Central memory CD8-positive, alpha-beta T cell (primary cell): ENCODE measurements around the gene EVC.
A peak's percentile ranks its signal among the peaks of the same experiment; 100 is the strongest.

ENCODE experiments used
- ATAC-seq: fragments of 150-1000 bp; cut with Tn5 transposase; replicated peaks from 2 replicates; pipeline ENCODE4 v1.10.0; 2022; ENCODE audit warnings: mild to moderate bottlenecking, moderate FRiP score, moderate number of reproducible peaks; ENCODE audit not compliant: poor library complexity, severe bottlenecking; ENCODE audit errors: extremely low read depth
- DNase-seq, 2 donors: peaks; one replicate each; pipeline ENCODE4 v3.0.0; 2021; ENCODE audit warnings: low spot score in 2 of 2
- H3K27ac Mint-ChIP-seq: one replicate; pipeline ENCODE4 v1.8.0; 2022; ENCODE audit warnings: low read depth, mild to moderate bottlenecking, moderate library complexity, mixed read lengths
- H3K27me3 Mint-ChIP-seq: one replicate; pipeline ENCODE4 v1.8.0; 2022; ENCODE audit warnings: mixed read lengths
- H3K36me3 Mint-ChIP-seq: one replicate; pipeline ENCODE4 v1.8.0; 2022; ENCODE audit warnings: mild to moderate bottlenecking, moderate library complexity, mixed read lengths; ENCODE audit not compliant: insufficient read depth
- H3K4me1 Mint-ChIP-seq: one replicate; pipeline ENCODE4 v1.8.0; 2022; ENCODE audit warnings: mixed read lengths
- H3K4me3 Mint-ChIP-seq: one replicate; pipeline ENCODE4 v1.8.0; 2022; ENCODE audit warnings: mild to moderate bottlenecking, moderate library complexity, mixed read lengths
- H3K9me3 Mint-ChIP-seq: one replicate; pipeline ENCODE4 v1.8.0; 2022; ENCODE audit warnings: mixed read lengths

EVC gene

DNA sequence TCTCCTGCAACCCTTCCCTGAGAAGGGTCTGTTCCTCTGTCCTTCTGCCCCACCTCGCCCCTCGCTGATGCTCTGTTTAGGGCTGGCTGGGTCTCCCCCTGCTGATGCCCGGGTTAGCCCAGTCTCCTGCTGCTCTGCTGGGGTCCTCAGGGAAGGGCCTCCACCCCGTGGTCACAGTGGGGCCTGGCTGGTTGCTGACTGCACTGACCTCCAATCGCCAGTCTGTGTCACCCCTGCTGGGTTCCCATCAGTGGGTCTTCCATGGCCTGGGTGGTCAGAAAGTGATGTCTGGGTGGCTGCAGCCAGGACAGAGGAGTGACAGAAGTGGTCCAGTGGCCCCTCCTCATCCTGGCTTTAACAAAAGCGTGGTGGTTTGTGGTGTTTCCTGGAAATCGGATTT lies 44.7 kb downstream of the EVC start:
- DNase-seq (no peak), ATAC-seq (no peak)
- peaks cover 2% of the 10 kb centered on the region for H3K36me3 Mint-ChIP-seq
- no peaks in the 10 kb centered on the region for H3K9me3 Mint-ChIP-seq
- H3K27ac Mint-ChIP-seq, result peak overlapping the region; percentile 55
- H3K4me3 Mint-ChIP-seq, result no peak overlapping the region
- no peaks in the 10 kb centered on the region for H3K27me3 Mint-ChIP-seq
- H3K4me1 Mint-ChIP-seq, result no peaks in the 10 kb centered on the region

DNA sequence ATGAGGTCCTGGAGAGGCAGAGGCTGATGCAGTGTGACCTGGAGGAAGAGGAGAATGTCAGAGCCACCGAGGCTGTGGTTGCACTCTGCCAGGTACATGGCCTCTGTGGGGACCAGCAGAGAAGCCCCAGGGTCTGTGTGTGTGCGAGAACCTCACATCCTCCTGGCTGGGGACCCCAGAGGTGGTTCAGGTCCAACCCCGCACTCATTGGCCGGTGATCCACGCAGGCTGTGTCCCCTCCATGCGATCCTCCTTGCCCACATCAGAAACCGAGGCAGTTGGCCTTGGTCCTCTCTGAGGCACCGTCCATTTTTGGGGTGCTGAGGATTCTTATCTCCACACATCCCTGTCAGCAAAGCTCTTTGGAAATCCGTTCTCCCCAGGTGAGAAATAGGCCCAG lies 45.3 kb downstream of the EVC start:
- Mint-ChIP-seq H3K4me1 (no peaks in the 10 kb centered on the region), H3K9me3 (no peaks in the 10 kb centered on the region), H3K27ac (no peak overlapping the region), H3K36me3 (peaks cover 2% of the 10 kb centered on the region), H3K27me3 (no peaks in the 10 kb centered on the region), H3K4me3 (no peak overlapping the region)
- no peak for DNase-seq
- no peak for ATAC-seq

DNA sequence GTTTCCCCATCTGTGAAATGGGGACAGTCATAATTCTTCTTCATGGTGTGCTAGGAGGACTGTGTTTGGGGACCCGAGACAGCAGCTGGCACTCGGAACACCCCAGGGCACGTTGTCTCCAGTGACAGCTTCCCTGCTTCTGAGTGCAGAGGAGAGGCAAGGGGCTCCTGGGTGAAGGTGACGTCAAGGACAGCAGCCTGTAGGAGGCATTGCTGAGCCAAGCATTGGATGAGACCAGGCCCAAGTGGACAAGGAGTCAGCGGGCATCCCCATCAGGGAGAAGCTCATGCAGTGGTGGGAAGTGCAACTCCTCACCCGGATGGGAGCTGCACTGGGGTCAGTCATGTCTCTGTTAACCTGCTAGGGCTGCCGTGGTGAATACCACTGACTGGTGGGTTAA lies 46.1 kb downstream of the EVC start:
- no peak overlapping the region for H3K27ac Mint-ChIP-seq
- H3K36me3 Mint-ChIP-seq, result peaks cover 2% of the 10 kb centered on the region
- no peaks in the 10 kb centered on the region for H3K9me3 Mint-ChIP-seq
- no peaks in the 10 kb centered on the region for H3K27me3 Mint-ChIP-seq
- no peaks in the 10 kb centered on the region for H3K4me1 Mint-ChIP-seq
- no peak for ATAC-seq
- H3K4me3 Mint-ChIP-seq, result no peak overlapping the region
- no peak for DNase-seq

DNA sequence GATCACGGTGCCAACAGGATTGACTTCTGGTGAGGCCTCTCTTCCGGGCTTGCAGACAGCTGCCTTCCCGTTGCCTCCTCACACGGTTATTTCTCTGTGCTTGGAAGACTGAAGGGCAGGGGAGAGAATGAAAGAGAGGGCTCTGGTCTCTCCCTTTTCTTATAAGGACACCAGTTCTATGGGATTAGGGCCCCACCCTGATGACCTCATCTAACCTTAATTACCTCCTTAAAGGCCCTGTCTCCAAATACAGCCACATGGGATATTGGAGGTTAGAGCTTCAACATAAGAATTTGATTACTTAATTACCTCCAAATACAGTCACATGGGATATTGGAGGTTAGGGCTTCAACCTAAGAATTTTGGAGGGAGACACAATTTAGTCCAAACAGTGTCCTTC lies 46.5 kb downstream of the EVC start:
- no peak for DNase-seq
- no peaks in the 10 kb centered on the region for H3K9me3 Mint-ChIP-seq
- H3K4me3 Mint-ChIP-seq, result no peak overlapping the region
- peaks cover 2% of the 10 kb centered on the region for H3K36me3 Mint-ChIP-seq
- ATAC-seq, result no peak
- H3K27me3 Mint-ChIP-seq, result no peaks in the 10 kb centered on the region
- H3K4me1 Mint-ChIP-seq, result no peaks in the 10 kb centered on the region
- no peak overlapping the region for H3K27ac Mint-ChIP-seq

DNA sequence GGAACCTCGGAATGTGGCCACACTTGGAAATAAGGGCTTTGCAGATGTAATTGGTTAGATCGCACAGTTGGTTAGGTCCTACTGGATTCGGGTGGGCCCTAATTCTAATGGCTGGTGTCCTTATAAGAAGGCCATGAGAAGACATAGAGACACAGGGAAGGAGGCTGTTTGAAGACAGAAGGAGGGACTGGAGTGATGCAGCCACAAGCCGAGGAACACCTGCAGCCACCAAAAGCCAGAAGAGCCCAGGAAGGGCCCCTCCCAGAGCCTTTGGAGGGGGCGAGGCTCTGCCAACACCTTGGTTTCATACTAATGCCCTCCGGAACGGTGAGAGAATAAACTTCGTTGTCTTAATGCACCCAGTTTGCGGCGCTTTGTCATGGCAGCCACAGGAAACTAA lies 47.0 kb downstream of the EVC start:
- no peak overlapping the region for H3K27ac Mint-ChIP-seq

DNA sequence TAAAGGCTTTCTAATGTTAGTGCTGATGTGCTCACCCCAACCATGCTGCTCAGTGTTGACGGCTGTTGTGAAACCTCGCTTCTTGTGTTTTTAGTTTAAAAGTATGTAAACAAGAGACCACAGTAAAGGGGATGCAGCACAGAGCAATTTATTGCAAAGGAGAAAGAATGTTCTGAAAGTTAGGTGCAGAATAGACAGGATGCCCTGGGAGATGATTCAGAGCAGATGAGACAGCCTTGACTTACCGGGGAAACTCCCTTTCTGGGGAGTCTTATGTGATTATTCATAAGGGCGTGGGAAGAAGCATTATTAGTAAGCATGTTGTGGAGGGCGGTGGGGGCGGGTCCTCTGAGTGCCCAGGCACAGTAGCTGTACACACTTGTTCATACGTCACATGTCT lies 47.7 kb downstream of the EVC start:
- ATAC-seq (peak; percentile 36), DNase-seq (no peak)
- H3K9me3 Mint-ChIP-seq, result no peaks in the 10 kb centered on the region
- no peaks in the 10 kb centered on the region for H3K4me1 Mint-ChIP-seq
- no peak overlapping the region for H3K4me3 Mint-ChIP-seq
- H3K27ac Mint-ChIP-seq, result no peak overlapping the region
- no peaks in the 10 kb centered on the region for H3K27me3 Mint-ChIP-seq
- peaks cover 2% of the 10 kb centered on the region for H3K36me3 Mint-ChIP-seq

More for the DNA sequence above, 47.0 kb downstream of the EVC start:
- no peaks in the 10 kb centered on the region for H3K4me1 Mint-ChIP-seq
- no peaks in the 10 kb centered on the region for H3K9me3 Mint-ChIP-seq
- ATAC-seq (no peak), DNase-seq (no peak)
- peaks cover 2% of the 10 kb centered on the region for H3K36me3 Mint-ChIP-seq
- H3K4me3 Mint-ChIP-seq, result no peak overlapping the region
- H3K27me3 Mint-ChIP-seq, result no peaks in the 10 kb centered on the region

DNA sequence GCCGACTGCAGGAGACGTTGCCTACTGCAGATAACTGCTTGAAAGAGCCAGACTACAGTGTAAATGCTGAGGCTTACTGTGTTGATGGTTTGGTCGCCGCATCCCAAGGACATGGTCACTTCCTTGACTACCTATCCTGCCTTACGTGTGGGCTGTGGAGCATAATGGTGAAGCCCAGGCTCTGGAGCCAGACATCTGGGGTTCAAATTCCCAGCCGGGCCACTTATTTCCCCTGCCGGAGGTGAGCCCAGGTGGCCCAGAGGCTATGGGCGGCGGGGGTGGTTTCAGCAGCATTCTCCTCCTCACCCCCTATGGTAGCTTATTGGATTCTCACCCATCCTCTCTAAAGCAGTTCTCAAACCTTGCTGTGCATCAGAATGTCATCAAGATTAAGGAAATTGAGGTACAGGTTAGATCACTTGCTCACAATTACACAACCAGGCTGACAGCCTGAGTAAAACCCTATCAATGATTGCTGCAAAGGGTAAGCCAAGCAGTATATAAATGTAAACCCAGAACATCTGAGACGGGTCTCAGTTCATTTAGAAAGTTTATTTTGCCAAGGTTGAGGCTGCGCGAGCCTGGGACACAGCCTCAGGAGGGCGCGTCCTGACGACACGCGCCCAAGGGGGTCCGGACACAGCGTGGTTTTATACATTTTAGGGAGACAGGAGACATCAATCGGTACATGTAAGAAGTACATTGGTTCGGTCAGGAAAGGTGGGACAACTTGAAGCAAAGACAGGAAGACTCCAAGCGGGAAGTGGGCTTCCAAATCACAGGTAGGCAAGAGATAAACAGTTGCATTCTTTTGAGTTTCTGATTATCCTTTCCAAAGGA lies 48.5 kb downstream of the EVC start:
- H3K4me1 Mint-ChIP-seq, result no peaks in the 10 kb centered on the region
- DNase-seq (no peak), ATAC-seq (no peak)
- H3K27me3 Mint-ChIP-seq, result no peaks in the 10 kb centered on the region
- peaks cover 2% of the 10 kb centered on the region for H3K36me3 Mint-ChIP-seq
- no peak overlapping the region for H3K4me3 Mint-ChIP-seq
- H3K9me3 Mint-ChIP-seq, result no peaks in the 10 kb centered on the region
- no peak overlapping the region for H3K27ac Mint-ChIP-seq

DNA sequence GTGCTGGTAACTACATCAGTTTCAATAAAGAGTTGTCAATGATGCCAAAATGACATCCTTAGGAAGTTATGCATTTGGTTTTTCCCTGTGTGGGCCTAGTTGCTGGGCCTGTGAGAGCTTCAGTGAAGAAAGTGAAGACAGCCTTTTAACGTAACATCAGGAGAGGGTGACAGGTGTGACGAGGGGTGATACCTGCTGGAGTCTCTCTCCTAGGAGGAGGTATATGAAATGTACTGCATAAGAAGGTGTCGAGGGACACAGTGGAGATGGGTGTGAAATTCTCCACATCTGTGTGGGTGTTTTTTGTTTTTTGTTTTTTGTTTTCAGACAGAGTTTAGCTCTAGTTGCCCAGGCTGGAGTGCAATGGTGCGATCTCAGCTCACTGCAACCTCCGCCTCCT lies 49.2 kb downstream of the EVC start:
- H3K27ac Mint-ChIP-seq, result no peak overlapping the region
- DNase-seq, result no peak
- H3K4me3 Mint-ChIP-seq, result no peak overlapping the region
- peaks cover 2% of the 10 kb centered on the region for H3K36me3 Mint-ChIP-seq
- H3K27me3 Mint-ChIP-seq, result no peaks in the 10 kb centered on the region
- no peaks in the 10 kb centered on the region for H3K9me3 Mint-ChIP-seq
- H3K4me1 Mint-ChIP-seq, result no peaks in the 10 kb centered on the region
- ATAC-seq, result no peak

DNA sequence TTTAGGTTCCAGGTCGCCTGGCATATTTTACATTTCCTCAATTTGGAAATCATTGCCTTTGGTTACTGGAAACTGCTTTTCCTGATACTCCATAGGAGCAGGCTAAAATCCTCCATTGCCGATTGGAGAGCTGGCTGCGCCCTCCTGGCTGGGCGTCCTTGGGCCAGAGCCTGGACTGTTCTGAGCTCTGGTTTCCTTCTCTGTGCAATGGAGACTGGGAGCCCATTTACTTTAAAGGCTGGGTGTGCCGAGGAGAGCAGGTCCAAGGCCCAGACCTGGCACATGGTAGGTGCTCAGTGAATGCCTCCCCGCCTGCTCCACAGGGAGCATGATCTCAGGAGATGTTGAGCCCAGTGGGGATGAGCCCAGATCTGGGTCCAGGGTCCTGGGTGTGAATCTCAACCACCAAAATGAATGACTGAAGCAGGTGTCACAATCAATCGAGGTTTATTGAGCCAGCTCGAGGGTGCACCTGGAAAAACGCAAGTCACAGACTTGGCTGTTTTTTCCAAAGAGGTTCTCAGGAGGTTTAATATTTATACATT lies 50.0 kb downstream of the EVC start:
- Mint-ChIP-seq H3K9me3 (no peaks in the 10 kb centered on the region), H3K27me3 (no peaks in the 10 kb centered on the region), H3K36me3 (peaks cover 2% of the 10 kb centered on the region), H3K4me3 (no peak overlapping the region), H3K4me1 (no peaks in the 10 kb centered on the region), H3K27ac (no peak overlapping the region)
- no peak for DNase-seq
- ATAC-seq, result no peak

DNA sequence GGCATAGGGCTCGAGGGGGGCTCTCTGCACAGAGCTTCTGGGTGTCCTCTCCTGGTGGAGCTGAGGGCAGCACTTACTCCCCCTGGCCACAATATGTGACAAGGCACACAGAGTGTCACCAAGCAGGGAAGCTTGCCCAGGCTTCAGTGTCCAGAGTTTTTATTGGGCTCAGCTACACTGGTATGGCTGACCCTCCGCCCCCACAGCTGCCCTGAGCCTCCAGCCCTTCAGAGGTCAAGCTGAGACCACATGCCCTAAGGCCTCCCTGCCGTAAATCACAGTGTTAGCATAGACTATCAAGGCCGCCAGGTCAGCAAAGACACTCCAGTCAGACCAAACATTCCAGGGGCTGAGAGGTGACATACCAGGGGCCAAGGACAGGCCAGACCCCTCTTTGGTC lies 59.0 kb downstream of the EVC start:
- Mint-ChIP-seq H3K9me3 (no peaks in the 10 kb centered on the region), H3K27me3 (no peaks in the 10 kb centered on the region), H3K4me3 (no peak overlapping the region), H3K4me1 (no peaks in the 10 kb centered on the region), H3K36me3 (no peaks in the 10 kb centered on the region), H3K27ac (no peak overlapping the region)
- ATAC-seq (no peak), DNase-seq (peak in 1 of 2 donors; percentile 2)

DNA sequence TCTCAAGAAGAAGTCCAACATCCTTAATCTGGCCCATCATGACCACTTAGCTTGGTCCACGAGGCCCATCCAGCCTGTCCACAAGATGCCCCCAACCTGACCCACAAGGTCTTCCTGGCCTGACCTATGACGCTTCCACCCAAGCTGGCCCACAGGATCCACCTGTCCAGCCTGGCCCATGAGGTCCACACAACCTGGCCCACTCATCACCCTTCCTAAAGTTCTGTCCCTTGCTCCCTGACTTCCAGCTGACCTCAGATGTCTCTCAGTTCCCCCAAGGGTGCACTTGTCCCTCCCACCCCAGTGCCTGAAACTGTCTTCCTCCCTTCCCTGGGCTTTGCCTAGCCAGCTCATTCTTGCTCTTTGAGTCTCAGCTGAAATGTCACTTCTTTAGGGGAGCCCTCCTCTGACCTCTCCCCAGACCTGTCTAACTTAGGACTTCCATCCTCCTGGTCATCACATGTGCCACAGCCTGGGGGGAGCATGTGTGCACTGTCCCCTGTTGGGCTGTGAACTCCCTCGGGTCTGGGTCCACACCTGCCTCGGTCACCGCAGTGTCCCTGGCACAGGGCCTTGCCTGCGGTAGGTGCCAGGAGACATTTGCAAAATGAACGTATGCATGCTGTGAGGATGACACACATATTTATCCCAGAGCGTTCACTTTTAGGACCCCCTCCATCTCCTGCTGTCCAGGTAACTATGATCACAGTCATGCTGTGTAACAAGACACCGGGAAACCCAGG lies 61.7 kb downstream of the EVC start:
- Mint-ChIP-seq H3K36me3 (no peaks in the 10 kb centered on the region), H3K4me1 (no peaks in the 10 kb centered on the region), H3K27me3 (no peaks in the 10 kb centered on the region), H3K4me3 (no peak overlapping the region), H3K9me3 (peaks cover 6% of the 10 kb centered on the region), H3K27ac (no peak overlapping the region)
- DNase-seq, result peak in 1 of 2 donors; percentile 5
- no peak for ATAC-seq

DNA sequence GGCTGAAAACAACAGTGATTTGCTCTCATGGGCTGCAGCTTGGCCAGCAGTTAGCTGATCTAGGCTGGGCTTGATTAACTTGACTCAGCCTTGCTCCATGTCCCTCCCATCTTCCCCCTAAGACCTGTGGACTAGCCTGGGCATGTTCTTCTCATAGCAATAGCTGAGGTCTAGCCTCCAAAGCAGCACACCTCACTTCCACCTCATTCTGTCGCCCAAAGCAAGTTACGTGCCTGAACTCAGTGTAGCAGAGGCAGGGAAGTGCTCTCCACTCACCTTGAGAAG lies 62.2 kb downstream of the EVC start:
- ATAC-seq, result no peak
- Mint-ChIP-seq H3K4me1 (no peaks in the 10 kb centered on the region), H3K27me3 (no peaks in the 10 kb centered on the region), H3K27ac (no peak overlapping the region), H3K36me3 (no peaks in the 10 kb centered on the region), H3K4me3 (no peak overlapping the region), H3K9me3 (peaks cover 6% of the 10 kb centered on the region)
- DNase-seq, result peak; percentile 2 to 4

DNA sequence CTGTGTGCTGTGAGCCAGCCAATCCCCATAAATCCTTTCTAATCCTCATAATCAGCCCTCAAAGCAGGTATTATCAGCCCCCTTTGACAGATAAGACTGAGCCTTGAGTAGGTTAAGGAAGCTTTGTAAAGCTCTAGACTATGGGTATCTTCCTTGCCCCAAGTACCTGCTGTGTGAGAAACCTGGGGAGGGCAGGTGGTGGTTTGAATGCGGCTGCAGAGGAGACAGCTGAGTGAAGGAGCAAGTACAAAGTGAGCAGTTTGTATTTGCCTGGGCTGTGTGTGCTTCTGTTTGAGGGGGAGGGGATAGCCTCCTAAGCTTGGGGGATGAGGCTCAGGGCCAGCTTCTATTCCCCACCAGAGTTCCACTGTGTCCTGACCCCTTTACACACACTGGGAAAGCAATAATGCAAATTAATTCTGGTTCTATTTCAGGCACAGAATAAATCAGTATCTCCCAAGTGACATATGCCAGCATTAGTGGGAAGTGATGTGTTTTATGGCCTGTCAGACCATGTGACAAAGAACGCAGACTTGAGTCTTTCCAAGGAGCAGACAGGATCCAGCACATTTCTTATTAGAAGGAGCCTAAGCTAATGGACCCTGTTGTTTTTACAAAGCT lies 63.5 kb downstream of the EVC start:
- H3K36me3 Mint-ChIP-seq, result no peaks in the 10 kb centered on the region
- no peak overlapping the region for H3K27ac Mint-ChIP-seq
- no peak overlapping the region for H3K4me3 Mint-ChIP-seq
- ATAC-seq (no peak), DNase-seq (no peak)
- peaks cover 6% of the 10 kb centered on the region for H3K9me3 Mint-ChIP-seq
- H3K4me1 Mint-ChIP-seq, result no peaks in the 10 kb centered on the region
- no peaks in the 10 kb centered on the region for H3K27me3 Mint-ChIP-seq
